Keratinocyte (primary cell): ENCODE measurements around the gene MTA1. TPM values are rescaled to one million over a fixed set of nuclear protein-coding genes. Genes with fewer than 3 reads are reported as not detected.

ENCODE experiments used
- DNase-seq: peaks from one replicate; pipeline ENCODE4 v3.0.0-alpha.2; 2011; ENCODE audit warnings: low read depth, missing footprints, low spot score
- FAIRE-seq: peaks from 2 replicates; lab custom pipeline; 2011; peaks lifted over from hg19 to GRCh38; lab: Jason Lieb, UNC
- H2AFZ ChIP-seq: 2 replicates; pipeline ENCODE4 v1.6.0; 2012; ENCODE audit warnings: low read length, control low read depth, inconsistent platforms; ENCODE audit not compliant: control insufficient read depth
- H3K27ac ChIP-seq: 2 replicates; pipeline ENCODE4 v1.5.1; 2011; ENCODE audit warnings: low read length; ENCODE audit not compliant: control insufficient read depth, insufficient read depth
- H3K27me3 ChIP-seq: 3 replicates; pipeline ENCODE4 v1.6.0; 2011; ENCODE audit warnings: low read length; ENCODE audit not compliant: control insufficient read depth, insufficient read depth; ENCODE audit errors: extremely low read depth
- H3K36me3 ChIP-seq, 2 experiments: 2 replicates in 1 of 2; 3 replicates in 1 of 2; pipeline ENCODE4 v1.5.1; 2011; ENCODE audit warnings: low read length in 2 of 2, mild to moderate bottlenecking in 1 of 2; ENCODE audit not compliant: control insufficient read depth in 2 of 2, insufficient read depth in 2 of 2; ENCODE audit errors: extremely low read depth in 1 of 2
- H3K4me1 ChIP-seq: 3 replicates; pipeline ENCODE4 v1.5.1; 2011; ENCODE audit warnings: low read length; ENCODE audit not compliant: control insufficient read depth, insufficient read depth; ENCODE audit errors: extremely low read depth
- H3K4me2 ChIP-seq: 3 replicates; pipeline ENCODE4 v1.6.0; 2011; ENCODE audit warnings: low read depth, low read length; ENCODE audit not compliant: control insufficient read depth, insufficient read depth; ENCODE audit errors: extremely low read depth
- H3K4me3 ChIP-seq, 3 experiments: fragments of 200-600 bp in 1 of 3; sonication (generic) in 1 of 3; 2 replicates in 2 of 3; 3 replicates in 1 of 3; pipeline ENCODE4 v1.5.1; 2011 to 2016; ENCODE audit warnings: low read length in 3 of 3, mild to moderate bottlenecking in 3 of 3, control low read depth in 2 of 3, inconsistent platforms in 1 of 3, low read depth in 1 of 3, mixed read lengths in 1 of 3, mixed run types in 1 of 3, moderate library complexity in 1 of 3; ENCODE audit not compliant: control insufficient read depth in 2 of 3, insufficient read depth in 2 of 3; ENCODE audit errors: extremely low read depth in 1 of 3
- H3K79me2 ChIP-seq: 2 replicates; pipeline ENCODE4 v1.6.0; 2012; ENCODE audit warnings: low read length; ENCODE audit not compliant: control insufficient read depth, insufficient read depth
- H3K9ac ChIP-seq: 3 replicates; pipeline ENCODE4 v1.6.0; 2011; ENCODE audit warnings: low read length; ENCODE audit not compliant: control insufficient read depth, insufficient read depth; ENCODE audit errors: extremely low read depth
- H3K9me1 ChIP-seq: 3 replicates; pipeline ENCODE4 v1.6.0; 2011; ENCODE audit warnings: low read length; ENCODE audit not compliant: control insufficient read depth, insufficient read depth; ENCODE audit errors: extremely low read depth
- H3K9me3 ChIP-seq: 2 replicates; pipeline ENCODE4 v1.5.1; 2012; ENCODE audit warnings: low read depth, low read length; ENCODE audit not compliant: control insufficient read depth
- H4K20me1 ChIP-seq: 3 replicates; pipeline ENCODE4 v1.6.0; 2011; ENCODE audit warnings: low read length; ENCODE audit not compliant: control insufficient read depth, insufficient read depth; ENCODE audit errors: extremely low read depth
- EZH2 ChIP-seq: IDR thresholded peaks from one replicate; pipeline ENCODE4 v1.6.1; 2012; ENCODE audit warnings: inconsistent platforms, mild to moderate bottlenecking, low read length, moderate library complexity
- dilution Hi-C: fragments of 300-500 bp; cut with MboI; formaldehyde crosslinking; loops from one replicate; pipeline ENCODE4 v1.7.0; 2020; ENCODE audit warnings: low sequenced_read_pairs; ENCODE audit not compliant: extremely low pct_ligation_motif_present
- polyA plus RNA-seq, 5 experiments: library from polyadenylated mRNA; depleted of rRNA in 3 of 5; stranded (reverse) in 3 of 5; stranded (forward) in 1 of 5; unstranded in 1 of 5; fragments of >200 nt; gene quantifications; 1 replicate in 1 of 5; 2 replicates in 3 of 5; 3 replicates in 1 of 5; pipeline versions ENCODE4 v1.2.1 to v1.2.3, GENCODE V29; 2011 to 2012; ENCODE audit warnings: missing spikeins in 2 of 5, low read depth in 1 of 5, low replicate concordance in 1 of 5
- TF ChIP-seq, protein P1 (sequence below), 3 experiments: IDR thresholded peaks in 1 of 3; conservative IDR thresholded peaks in 1 of 3; optimal IDR thresholded peaks in 1 of 3; 2 replicates in 2 of 3; 3 replicates in 1 of 3; pipeline versions ENCODE3 to v1.5.1; 2011; ENCODE audit warnings: low read length in 3 of 3, mild to moderate bottlenecking in 3 of 3, moderate library complexity in 2 of 3, control low read depth in 1 of 3, inconsistent platforms in 1 of 3; ENCODE audit not compliant: insufficient read depth in 2 of 3; ENCODE audit errors: extremely low read depth in 1 of 3

MTA1 gene
- polyA plus RNA-seq, 1 donor (not counting 4 experiments of a cell fraction or from before 2014, with no cell fraction given) = 33.6 TPM

DNA sequence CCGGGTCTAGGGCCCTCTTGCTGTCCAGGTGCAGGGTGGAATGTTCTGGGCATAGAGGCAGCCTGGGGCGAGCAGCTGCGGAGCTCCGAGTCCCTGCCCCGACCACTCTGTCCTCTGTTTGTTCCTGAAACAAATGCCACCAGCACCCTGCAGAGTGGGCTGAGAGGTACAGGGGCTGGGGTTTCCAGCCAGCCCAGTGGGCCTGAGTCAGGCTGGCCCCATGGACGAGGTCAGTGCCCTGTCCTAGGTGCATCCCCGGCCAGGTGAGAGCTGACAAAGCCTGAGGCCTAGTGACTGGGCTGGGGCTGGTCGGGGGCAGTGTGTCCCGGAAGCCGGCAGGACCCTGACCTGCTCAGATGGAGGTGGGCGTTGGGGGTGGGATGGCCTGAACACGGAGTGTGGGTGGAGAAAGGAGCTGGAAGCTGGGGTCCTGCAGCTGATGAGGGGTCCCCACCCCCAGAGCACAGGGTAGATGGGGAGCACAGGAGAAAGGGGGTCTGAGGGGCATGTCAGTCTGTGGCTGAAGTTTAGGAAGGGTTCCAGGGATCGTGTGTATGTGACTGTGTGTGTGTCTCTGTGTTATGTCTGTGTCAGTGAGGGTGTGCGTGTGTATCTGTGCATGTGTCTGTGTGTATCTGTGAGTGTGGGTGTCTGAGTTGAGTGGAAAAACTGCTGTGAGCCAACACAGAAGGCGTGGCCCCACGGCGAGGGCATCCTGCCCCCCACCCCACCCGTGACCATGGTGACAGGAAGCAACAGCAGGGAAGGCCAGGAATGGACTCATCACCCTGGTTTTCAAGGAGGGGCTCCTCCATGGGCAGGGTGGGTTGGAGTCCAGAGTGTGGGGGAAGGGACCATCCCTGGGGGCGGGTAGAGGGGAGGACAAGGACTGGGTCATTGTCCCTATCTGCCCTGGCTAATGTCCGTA is 64.7 kb downstream of the MTA1 start:
- dilution Hi-C loops = no loop called here
- no peaks in the 10 kb centered on the region for H3K36me3 ChIP-seq
- no peak overlapping the region for H3K4me2 ChIP-seq
- H3K27ac ChIP-seq = no peak overlapping the region
- H3K4me3 ChIP-seq = no peak overlapping the region
- H3K9me3 ChIP-seq = no peaks in the 10 kb centered on the region
- H3K27me3 ChIP-seq = peaks cover 35% of the 10 kb centered on the region
- FAIRE-seq = no peak
- no peaks in the 10 kb centered on the region for H3K79me2 ChIP-seq
- DNase-seq = no peak
- H2AFZ ChIP-seq = no peak overlapping the region
- H3K9ac ChIP-seq = no peak overlapping the region
- H3K9me1 ChIP-seq = no peaks in the 10 kb centered on the region
- TF ChIP-seq EZH2 = no peak
- TF ChIP-seq, protein P1, sequence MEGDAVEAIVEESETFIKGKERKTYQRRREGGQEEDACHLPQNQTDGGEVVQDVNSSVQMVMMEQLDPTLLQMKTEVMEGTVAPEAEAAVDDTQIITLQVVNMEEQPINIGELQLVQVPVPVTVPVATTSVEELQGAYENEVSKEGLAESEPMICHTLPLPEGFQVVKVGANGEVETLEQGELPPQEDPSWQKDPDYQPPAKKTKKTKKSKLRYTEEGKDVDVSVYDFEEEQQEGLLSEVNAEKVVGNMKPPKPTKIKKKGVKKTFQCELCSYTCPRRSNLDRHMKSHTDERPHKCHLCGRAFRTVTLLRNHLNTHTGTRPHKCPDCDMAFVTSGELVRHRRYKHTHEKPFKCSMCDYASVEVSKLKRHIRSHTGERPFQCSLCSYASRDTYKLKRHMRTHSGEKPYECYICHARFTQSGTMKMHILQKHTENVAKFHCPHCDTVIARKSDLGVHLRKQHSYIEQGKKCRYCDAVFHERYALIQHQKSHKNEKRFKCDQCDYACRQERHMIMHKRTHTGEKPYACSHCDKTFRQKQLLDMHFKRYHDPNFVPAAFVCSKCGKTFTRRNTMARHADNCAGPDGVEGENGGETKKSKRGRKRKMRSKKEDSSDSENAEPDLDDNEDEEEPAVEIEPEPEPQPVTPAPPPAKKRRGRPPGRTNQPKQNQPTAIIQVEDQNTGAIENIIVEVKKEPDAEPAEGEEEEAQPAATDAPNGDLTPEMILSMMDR (optimal IDR thresholded peaks at IDR 0.05 in 1 of 3, IDR thresholded peaks at IDR 0.05 in 1 of 3, conservative IDR thresholded peaks at IDR 0.05 in 1 of 3; ENCODE audit: extremely low read depth in 1 of 3, insufficient read depth in 2 of 3, low read length in 3 of 3) = no peak
- peaks cover 38% of the 10 kb centered on the region for H3K4me1 ChIP-seq
- no peaks in the 10 kb centered on the region for H4K20me1 ChIP-seq

DNA sequence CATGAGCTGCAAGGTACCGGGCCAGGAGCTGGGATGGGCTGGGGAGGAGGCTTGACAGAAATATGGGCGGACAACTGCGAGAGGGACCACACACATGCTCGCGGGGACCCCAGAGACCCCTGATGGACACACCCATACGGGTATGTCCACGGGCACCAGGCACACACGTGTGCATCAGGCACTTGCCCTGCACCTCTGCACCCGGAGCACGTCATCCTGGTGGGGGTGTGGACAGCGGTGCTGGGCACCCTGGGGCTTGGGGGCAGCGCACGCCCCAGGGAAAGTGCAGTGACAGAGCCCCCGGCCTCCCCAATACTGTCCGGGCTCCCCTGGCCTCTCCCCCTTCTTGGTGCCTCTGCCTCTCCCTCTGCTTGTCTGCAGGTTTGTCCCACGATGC is 65.4 kb downstream of the MTA1 start:
- DNase-seq (no peak), FAIRE-seq (no peak)
- H3K79me2 ChIP-seq = no peaks in the 10 kb centered on the region
- H3K4me3 ChIP-seq = no peak overlapping the region
- peaks cover 35% of the 10 kb centered on the region for H3K27me3 ChIP-seq
- H3K9me1 ChIP-seq = no peaks in the 10 kb centered on the region
- no peaks in the 10 kb centered on the region for H3K9me3 ChIP-seq
- TF ChIP-seq EZH2 = no peak
- TF ChIP-seq, protein P1 (optimal IDR thresholded peaks at IDR 0.05 in 1 of 3, IDR thresholded peaks at IDR 0.05 in 1 of 3, conservative IDR thresholded peaks at IDR 0.05 in 1 of 3; ENCODE audit: extremely low read depth in 1 of 3, insufficient read depth in 2 of 3, low read length in 3 of 3) = no peak
- no peak overlapping the region for H3K27ac ChIP-seq
- dilution Hi-C loops = no loop called here
- peaks cover 38% of the 10 kb centered on the region for H3K4me1 ChIP-seq
- H2AFZ ChIP-seq = no peak overlapping the region
- no peak overlapping the region for H3K9ac ChIP-seq
- no peaks in the 10 kb centered on the region for H3K36me3 ChIP-seq
- H3K4me2 ChIP-seq = no peak overlapping the region
- no peaks in the 10 kb centered on the region for H4K20me1 ChIP-seq
